ENCODE results near the gene SYNPO2.

GRCh38 chr4:118994030-118994429, 105.4 kb downstream of the SYNPO2 start:
- TF ChIP-seq EZH2 (IDR thresholded peaks at IDR 0.05; ENCODE audit: low read length, missing control alignments) (no peak), CTCF (conservative IDR thresholded peaks at IDR 0.05 in 1 of 2, IDR thresholded peaks at IDR 0.05 in 1 of 2; ENCODE audit: low read depth in 1 of 2, low read length in 2 of 2) (no peak)

Data from fibroblast of lung (primary cell).